GM18868 (cell line): ENCODE results near the gene RAB11A.

ENCODE experiments used
- ATAC-seq: cut with Tn5 transposase; IDR thresholded peaks from one replicate; pipeline ENCODE4 v1.9.1; 2021; ENCODE audit warnings: mild to moderate bottlenecking, moderate library complexity; ENCODE audit not compliant: unreplicated experiment

RAB11A gene

GRCh38 chr15:65914981-65915925, 46.0 kb downstream of the RAB11A start:
- ATAC-seq: no peak

- no peak for ATAC-seq
Observed at GRCh38 chr15:65916041-65916663, 46.9 kb downstream of the RAB11A start.

DNA sequence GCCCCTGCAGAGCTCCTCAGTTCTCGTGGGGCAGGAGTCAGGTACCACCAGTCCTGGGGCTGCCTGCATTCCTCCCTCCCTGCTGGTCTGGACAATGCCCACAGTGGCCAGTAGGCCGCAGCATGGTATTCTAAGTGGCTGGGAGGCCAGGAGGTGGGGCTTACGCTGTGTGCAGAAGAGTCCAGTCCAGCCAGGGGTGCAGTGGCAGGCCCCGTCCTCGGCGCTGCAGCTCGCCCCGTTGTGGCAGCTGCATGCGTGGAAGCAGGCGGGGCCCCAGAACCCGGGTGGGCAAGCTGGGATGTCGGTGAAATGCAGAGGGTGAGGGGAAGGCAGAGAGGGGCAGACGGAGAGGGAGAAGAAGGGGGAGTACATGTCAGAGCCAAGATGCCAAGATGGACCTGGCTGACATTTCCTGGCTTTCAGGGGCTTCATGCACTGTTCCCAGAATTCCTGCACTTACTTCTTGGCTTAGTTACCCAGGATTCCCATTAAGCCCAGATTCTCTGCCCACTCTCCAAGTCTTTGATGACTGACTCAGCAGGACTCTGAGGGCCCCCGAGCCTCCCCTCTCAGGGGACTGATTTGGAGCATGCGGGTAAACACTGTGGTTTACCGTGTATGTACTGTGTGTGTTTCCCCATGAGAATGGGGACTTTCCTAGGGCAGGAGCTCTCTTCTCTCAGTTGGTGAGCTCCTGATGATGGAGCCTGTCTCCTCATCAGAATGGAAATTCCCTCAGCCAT, 47.5 kb downstream of the RAB11A start:
- ATAC-seq: peak; percentile 75

DNA sequence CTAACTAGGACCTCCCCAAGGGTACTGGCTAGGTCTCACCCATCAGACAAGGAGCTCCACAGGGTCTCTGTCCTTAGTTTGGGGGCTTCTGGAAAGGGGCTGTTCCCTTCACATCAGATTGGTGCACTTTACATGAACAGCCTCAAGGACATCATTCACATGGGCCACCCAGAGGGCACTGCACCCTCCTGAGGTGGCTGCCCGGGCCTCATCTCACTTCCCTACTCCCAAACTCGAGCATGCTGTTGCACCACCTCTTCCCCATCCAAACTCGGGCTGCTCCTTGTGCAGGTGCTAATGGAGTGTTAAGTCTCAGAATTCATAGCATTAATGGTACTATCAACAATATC, 48.1 kb downstream of the RAB11A start:
- ATAC-seq: no peak

- no peak for ATAC-seq
Observed at GRCh38 chr15:65917936-65918335, 48.6 kb downstream of the RAB11A start.

GRCh38 chr15:65918357-65918920, 49.1 kb downstream of the RAB11A start:
- ATAC-seq: no peak

DNA sequence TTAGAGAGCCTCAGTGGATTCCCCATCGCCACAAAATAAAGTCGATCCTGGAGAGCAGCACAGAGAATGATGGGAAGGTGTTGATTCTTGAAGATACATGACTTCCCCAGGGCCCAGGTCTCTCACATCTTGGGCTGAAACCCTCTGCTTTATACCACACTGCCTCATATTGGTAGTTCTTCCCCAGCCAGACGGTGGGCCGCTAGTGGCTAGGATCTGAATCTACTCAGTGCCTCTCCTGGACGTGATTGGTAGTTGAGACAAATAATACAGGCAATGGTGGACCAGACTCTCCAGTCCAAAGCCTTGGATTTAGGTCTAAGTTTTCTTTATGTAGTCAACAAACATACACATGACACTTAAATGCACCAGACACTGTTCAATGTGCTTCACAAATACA, 49.7 kb downstream of the RAB11A start:
- no peak for ATAC-seq

DNA sequence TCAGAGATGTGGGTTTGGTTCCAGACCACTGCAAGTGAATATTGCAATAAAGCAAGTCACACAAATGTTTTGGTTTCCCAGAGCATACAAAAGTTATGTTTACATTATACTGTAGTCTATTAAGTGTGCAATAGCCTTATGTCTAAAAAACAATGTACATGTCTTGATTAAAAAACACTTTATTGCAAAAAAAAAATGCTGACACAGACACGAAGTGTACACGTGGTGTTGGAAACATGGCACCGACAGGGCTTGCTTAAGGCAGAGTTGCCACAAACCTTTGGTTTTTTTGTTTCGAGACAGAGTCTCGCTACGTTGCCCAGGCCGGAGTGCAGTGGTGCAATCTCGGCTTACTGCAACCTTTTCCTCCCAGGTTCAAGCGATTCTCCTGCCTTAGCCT, 50.1 kb downstream of the RAB11A start:
- ATAC-seq: no peak

DNA sequence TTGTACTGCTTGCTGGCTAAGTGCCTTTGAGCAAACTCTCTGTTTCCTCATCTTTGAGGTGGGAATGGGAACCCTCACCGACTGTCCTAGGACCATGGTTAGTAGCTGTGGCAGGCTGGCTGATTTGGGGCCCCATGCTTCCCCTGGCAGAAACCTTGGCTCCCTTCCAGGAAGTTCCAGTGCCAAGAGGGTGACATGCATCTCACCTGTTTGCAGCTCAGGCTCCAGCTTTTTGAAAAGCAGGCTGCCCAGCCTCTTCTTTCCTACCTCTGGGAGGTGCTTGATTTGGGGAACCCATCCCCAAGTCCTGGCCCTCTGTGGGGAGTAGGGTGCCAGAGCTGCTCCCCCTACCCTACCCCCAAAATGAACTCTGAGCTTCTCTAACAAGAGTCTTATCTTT, 50.8 kb downstream of the RAB11A start:
- no peak for ATAC-seq

- peak; percentile 33 for ATAC-seq
Observed at GRCh38 chr15:65920825-65921309, 51.6 kb downstream of the RAB11A start.

DNA sequence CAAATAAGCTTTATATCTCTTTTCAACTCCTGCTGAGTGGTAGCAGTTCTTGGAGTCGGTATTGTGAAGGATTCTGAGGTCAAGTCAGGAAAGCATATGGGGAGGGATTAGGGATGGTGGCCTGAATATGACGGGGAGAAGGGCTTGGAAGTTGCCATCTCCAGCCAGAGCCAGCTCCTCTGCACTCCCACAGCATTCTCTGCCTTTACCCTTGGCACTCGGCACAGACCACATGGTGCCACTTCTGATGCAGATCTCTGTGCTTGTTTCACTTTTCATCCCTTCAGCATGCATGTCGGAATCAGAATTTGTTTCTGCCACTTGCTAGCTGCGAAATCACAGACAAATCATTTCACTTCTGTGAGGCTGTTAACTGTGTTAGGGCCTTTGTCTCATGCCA, 52.5 kb downstream of the RAB11A start:
- ATAC-seq: no peak

DNA sequence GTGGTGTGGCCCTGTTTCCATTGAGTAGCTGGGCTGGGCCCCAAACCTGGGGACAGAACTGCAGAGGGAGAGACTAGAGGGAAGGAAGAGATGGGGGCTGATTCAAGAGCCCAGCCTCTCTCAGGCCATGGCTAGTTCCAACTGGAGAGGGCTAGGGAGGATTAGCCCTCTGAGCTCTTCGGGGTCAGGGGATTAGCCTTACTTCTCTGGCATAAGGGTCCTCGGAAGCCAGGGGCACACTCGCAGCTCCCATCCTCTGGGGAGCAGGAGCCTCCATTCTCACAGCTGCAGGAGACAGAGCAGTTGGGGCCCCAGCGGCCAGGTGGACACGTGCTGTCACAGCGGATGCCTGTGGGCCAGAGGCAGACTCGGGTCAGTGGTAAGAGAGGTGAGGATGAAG, 53.3 kb downstream of the RAB11A start:
- no peak for ATAC-seq

DNA sequence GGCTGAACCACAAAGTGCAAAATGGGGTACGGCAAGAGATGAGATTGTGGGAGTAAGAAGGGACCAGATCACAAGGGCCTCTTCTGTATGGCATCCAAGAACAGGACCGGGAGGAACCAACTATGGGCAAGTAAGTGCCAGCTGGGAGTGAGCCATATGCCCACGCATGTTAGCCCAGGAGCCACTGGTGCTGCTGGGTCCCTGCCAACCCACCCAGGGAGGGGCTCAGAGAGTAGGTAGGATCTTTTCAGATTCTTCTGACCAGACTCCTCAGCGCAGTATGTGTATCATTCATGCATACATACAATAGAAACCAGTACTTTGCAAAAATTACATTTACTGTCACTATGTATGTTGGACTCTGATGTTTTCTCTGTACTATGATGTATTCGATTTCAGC, 54.0 kb downstream of the RAB11A start:
- no peak for ATAC-seq

GRCh38 chr15:65924004-65924403, 54.7 kb downstream of the RAB11A start:
- ATAC-seq: no peak

DNA sequence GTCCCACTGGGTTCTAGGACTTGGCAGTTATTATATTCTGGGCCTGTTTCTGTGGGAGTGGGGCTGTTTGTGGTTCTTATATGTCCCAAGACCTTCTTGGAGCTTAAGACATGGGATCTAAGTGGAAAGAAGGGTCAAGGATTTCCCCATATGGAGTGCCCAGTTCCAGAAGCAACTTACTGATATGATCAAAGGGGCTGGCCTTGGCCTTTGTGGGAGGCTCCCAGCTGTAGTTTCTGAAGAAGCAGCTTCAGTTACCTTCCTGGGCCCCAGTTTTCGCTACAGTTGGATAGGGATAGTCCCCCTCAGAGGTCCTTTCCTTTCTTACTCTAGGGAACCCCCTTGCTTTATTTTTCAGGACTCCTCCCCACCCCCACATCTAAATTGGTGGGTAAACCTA, 56.0 kb downstream of the RAB11A start:
- no peak for ATAC-seq

DNA sequence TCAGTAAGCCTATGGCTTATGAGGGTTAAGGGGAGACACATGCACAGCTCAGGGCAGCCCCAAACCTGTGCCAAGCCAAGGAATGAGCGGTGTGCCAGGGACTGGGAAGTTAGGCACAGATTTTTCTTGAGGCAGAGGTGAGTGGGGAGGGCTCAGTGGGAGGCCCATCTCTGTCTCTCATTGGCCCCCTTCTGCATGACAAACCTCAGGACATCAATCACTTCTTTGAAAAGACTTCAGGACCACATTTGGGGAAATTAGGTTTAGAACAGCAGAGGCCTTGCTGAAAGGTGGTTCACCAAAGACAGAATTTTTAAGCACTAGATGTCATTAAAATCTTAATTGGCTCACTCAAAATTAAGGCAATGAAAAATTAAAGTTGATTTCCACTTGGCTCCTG, 57.2 kb downstream of the RAB11A start:
- ATAC-seq: no peak

- no peak for ATAC-seq
Observed at GRCh38 chr15:65926899-65927298, 57.6 kb downstream of the RAB11A start.

DNA sequence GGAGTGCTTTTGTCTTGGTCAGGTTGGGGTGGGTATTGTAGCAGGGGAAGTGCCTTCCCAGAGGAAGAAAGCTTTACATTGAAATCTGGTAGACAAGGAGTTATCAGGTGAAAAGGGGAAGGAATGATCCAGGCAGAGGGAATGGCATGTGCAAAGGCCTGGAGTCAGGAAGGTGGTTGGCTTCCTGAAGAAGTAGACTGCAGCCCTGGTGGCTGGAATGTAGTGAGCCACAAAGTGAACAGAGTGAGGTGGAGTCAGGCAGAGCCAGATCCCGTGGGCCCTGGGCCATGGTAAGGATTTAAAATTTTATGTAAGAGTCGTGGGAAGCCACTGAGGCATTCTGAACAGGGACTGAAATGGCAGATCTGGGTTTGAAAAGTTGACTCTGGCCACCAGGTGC, 58.3 kb downstream of the RAB11A start:
- ATAC-seq: no peak

- ATAC-seq: no peak
Observed at GRCh38 chr15:65929573-65929972, 60.3 kb downstream of the RAB11A start.

DNA sequence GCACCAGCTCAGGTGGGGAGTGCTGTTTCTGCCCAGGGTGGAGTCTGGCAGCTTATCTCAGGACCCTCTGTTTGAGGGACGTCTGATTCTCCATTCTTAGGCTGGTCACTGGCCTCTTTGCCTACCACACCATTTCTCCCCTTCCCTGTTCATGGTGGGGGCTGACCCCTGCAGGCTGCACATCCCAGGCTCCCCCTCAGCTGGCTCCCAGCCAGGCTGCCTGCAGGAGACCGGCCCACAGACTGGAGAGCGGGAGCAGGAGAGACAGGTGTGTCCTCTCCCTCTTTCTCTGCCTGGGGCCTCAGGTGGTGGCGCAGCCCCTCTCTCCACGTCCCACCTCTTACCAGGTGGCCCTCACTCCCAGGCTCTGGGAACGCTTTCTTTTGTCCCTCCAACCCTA, 60.8 kb downstream of the RAB11A start:
- ATAC-seq: no peak

GRCh38 chr15:65931221-65931620, 61.9 kb downstream of the RAB11A start:
- no peak for ATAC-seq
